Prostate gland (tissue), 2 donors: ENCODE results near the gene CEP72. TPM values are rescaled to one million over a fixed set of nuclear protein-coding genes. Genes with fewer than 3 reads are reported as not detected.

Experiments
- DNase-seq: peaks from one replicate; pipeline ENCODE4 v3.0.0-alpha.2; 2019; ENCODE audit warnings: low spot score
- H3K27ac ChIP-seq, 2 donors: fragments of 200-600 bp; sonication (generic); 2 replicates each; pipeline ENCODE4 v1.5.1; 2017 to 2019
- H3K27me3 ChIP-seq: fragments of 200-600 bp; sonication (generic); replicated peaks from 2 replicates; pipeline ENCODE4 v1.5.1; 2019; ENCODE audit not compliant: insufficient read depth
- H3K36me3 ChIP-seq, 2 donors: fragments of 200-600 bp; sonication (generic); 1 replicate in 1 of 2; 2 replicates in 1 of 2; pipeline versions ENCODE4 v1.5.1 to v1.8.1; 2017 to 2019
- H3K4me1 ChIP-seq: fragments of 200-600 bp; sonication (generic); replicated peaks from 2 replicates; pipeline ENCODE4 v1.5.1; 2019
- H3K4me3 ChIP-seq, 2 donors: fragments of 200-600 bp; sonication (generic); 2 replicates each; pipeline ENCODE4 v1.5.1; 2017 to 2019
- H3K9me3 ChIP-seq: fragments of 200-600 bp; sonication (generic); 2 replicates; pipeline ENCODE4 v1.5.1; 2017
- CTCF ChIP-seq, 4 experiments: fragments of 200-600 bp in 2 of 4; fragments of 450-650 bp in 2 of 4; sonication (generic) in 2 of 4; IDR thresholded peaks; 1 replicate in 3 of 4; 2 replicates in 1 of 4; pipeline ENCODE4 v1.5.1; 2016 to 2019; ENCODE audit warnings: antibody characterized with exemption in 4 of 4, mild to moderate bottlenecking in 2 of 4, moderate library complexity in 2 of 4
- POLR2A ChIP-seq: fragments of 450-650 bp; IDR thresholded peaks from one replicate; pipeline ENCODE4 v1.6.1; 2016; ENCODE audit warnings: antibody characterized with exemption, mild to moderate bottlenecking
- POLR2AphosphoS5 ChIP-seq: sonication (generic); formaldehyde crosslinking; IDR thresholded peaks from one replicate; pipeline ENCODE4 v1.6.1; 2017; ENCODE audit warnings: antibody characterized with exemption
- WGBS: methylation state at CpG from one replicate; pipeline ENCODE4 v1.1.5; 2018; 5-methylcytosine and 5-hydroxymethylcytosine counted together
- intact Hi-C: fragments of 100-400 bp; cut with DNase I; formaldehyde crosslinking; loops from one replicate; pipeline ENCODE4 v1.14.2; 2022
- total RNA-seq, 2 donors: library from RNA; depleted of rRNA; stranded (reverse); fragments of >200 nt; gene quantifications; one replicate each; pipeline ENCODE4 v1.1.0, GENCODE V29; 2016

CEP72 gene
- total RNA-seq, 2 donors from 2014 or later: 6.4 to 12.8 TPM

GRCh38 chr5:633501-633955 lies 21.4 kb downstream of the CEP72 start:
- no peaks in the 10 kb centered on the region for H3K9me3 ChIP-seq
- no peaks in the 10 kb centered on the region for H3K4me1 ChIP-seq
- intact Hi-C loops: no loop called here
- TF ChIP-seq POLR2A (no peak), CTCF (IDR thresholded peaks at IDR 0.05) (no peak), POLR2AphosphoS5 (no peak)
- no peak overlapping the region for H3K27ac ChIP-seq
- no peaks in the 10 kb centered on the region for H3K27me3 ChIP-seq
- H3K36me3 ChIP-seq: peaks cover 2 to 11% of the 10 kb centered on the region in 2 donors
- no peak for DNase-seq
- no peak overlapping the region for H3K4me3 ChIP-seq
- WGBS: 81% methylated on average over 20 of the region's 20 CpGs

GRCh38 chr5:634191-634590 lies 22.1 kb downstream of the CEP72 start:
- DNase-seq: no peak
- Histone ChIP-seq H3K27me3 (no peaks in the 10 kb centered on the region), H3K36me3 (peaks cover 2 to 11% of the 10 kb centered on the region in 2 donors), H3K9me3 (no peaks in the 10 kb centered on the region), H3K4me3 (no peak overlapping the region), H3K4me1 (no peaks in the 10 kb centered on the region), H3K27ac (no peak overlapping the region)
- TF ChIP-seq POLR2AphosphoS5: no peak
- no peak for TF ChIP-seq POLR2A
- TF ChIP-seq CTCF (IDR thresholded peaks at IDR 0.05): no peak
- WGBS: 93% methylated on average over 12 of the region's 12 CpGs
- intact Hi-C loops: no loop called here

DNA sequence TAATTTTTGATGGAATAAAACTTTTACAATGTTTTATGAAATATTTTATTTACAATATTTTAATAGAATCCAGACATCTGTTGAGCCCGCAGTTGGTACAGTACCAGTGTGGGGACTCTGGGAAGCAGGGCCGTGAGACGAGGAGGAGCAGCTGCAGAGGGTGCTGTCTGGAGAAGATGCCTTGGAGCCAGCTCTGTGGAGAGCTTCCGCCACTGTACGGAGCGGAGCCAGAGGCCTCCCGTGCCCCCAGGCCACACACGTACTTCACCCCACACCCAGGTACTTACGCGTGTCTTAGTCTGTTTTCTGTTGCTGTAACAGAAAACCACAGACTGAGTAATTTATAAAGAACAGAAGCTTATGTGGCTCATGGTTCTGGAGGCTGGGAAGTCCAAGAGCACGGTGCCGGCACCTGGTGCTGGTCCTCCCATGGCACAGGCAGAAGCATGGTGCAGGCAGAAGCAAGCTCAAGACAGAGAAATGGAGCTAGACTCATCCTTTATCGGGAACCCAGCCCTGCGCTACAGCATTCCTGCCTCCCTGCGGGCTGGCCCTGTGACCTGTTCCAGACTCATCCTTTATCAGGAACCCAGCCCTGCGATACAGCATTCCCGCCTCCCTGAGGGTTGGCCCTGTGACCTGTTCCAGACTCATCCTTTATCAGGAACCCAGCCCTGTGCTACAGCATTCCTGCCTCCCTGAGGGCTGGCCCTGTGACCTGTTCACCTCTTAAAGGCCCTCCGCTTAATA lies 23.3 kb downstream of the CEP72 start:
- no peak for TF ChIP-seq POLR2A
- no peak for TF ChIP-seq POLR2AphosphoS5
- TF ChIP-seq CTCF (IDR thresholded peaks at IDR 0.05): no peak
- no peaks in the 10 kb centered on the region for H3K4me1 ChIP-seq
- no peak overlapping the region for H3K4me3 ChIP-seq
- intact Hi-C loops: no loop called here
- H3K27ac ChIP-seq: no peak overlapping the region
- H3K9me3 ChIP-seq: no peaks in the 10 kb centered on the region
- no peak for DNase-seq
- H3K36me3 ChIP-seq: peaks cover 2 to 11% of the 10 kb centered on the region in 2 donors
- no peaks in the 10 kb centered on the region for H3K27me3 ChIP-seq
- WGBS: 93% methylated on average over 18 of the region's 18 CpGs

GRCh38 chr5:636951-637350 lies 24.8 kb downstream of the CEP72 start:
- H3K27me3 ChIP-seq: no peaks in the 10 kb centered on the region
- 89% methylated on average over 20 of the region's 20 CpGs for WGBS

More at GRCh38 chr5:636951-637350, 24.8 kb downstream of the CEP72 start:
- H3K4me1 ChIP-seq: no peaks in the 10 kb centered on the region
- TF ChIP-seq CTCF (IDR thresholded peaks at IDR 0.05): no peak
- no peak for TF ChIP-seq POLR2AphosphoS5
- TF ChIP-seq POLR2A: no peak
- no peak overlapping the region for H3K27ac ChIP-seq
- peaks cover 2 to 11% of the 10 kb centered on the region in 2 donors for H3K36me3 ChIP-seq
- no peaks in the 10 kb centered on the region for H3K9me3 ChIP-seq
- no peak overlapping the region for H3K4me3 ChIP-seq
- no peak for DNase-seq
- intact Hi-C loops: no loop called here
